ENCODE data around the gene PRRT1B. TPM values are rescaled to one million over a fixed set of nuclear protein-coding genes. Genes with fewer than 3 reads are reported as not detected.

PRRT1B gene
- total and polyA plus RNA-seq, 2 experiments from 2014 or later = 0.24 TPM; not detected in 1

DNA sequence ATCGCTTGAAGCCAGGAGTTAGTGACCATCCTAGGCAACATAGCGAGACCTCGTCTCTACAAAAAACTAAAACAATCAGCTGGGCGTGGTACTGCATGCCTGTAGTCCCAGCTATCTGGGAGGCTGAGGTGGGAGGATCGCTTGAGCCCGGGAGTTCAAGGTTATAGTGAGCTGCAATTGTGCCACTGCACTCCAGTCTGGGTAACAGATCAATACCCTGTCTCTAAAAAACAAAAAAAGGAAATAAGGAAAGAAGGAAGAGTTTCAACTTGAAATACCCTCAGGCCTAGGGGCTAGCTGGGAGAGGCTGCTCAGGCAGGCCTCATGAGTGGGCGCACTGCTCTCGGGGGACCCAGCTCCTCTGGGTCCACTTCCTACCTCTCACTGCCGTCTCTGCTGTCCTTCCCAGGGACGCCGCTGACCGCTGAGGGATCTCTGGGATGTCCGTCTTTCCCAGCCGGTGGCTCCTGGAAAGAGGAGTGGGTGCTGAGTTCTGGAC lies 56.4 kb downstream of the PRRT1B start (continued):
- TF ChIP-seq, protein P1, sequence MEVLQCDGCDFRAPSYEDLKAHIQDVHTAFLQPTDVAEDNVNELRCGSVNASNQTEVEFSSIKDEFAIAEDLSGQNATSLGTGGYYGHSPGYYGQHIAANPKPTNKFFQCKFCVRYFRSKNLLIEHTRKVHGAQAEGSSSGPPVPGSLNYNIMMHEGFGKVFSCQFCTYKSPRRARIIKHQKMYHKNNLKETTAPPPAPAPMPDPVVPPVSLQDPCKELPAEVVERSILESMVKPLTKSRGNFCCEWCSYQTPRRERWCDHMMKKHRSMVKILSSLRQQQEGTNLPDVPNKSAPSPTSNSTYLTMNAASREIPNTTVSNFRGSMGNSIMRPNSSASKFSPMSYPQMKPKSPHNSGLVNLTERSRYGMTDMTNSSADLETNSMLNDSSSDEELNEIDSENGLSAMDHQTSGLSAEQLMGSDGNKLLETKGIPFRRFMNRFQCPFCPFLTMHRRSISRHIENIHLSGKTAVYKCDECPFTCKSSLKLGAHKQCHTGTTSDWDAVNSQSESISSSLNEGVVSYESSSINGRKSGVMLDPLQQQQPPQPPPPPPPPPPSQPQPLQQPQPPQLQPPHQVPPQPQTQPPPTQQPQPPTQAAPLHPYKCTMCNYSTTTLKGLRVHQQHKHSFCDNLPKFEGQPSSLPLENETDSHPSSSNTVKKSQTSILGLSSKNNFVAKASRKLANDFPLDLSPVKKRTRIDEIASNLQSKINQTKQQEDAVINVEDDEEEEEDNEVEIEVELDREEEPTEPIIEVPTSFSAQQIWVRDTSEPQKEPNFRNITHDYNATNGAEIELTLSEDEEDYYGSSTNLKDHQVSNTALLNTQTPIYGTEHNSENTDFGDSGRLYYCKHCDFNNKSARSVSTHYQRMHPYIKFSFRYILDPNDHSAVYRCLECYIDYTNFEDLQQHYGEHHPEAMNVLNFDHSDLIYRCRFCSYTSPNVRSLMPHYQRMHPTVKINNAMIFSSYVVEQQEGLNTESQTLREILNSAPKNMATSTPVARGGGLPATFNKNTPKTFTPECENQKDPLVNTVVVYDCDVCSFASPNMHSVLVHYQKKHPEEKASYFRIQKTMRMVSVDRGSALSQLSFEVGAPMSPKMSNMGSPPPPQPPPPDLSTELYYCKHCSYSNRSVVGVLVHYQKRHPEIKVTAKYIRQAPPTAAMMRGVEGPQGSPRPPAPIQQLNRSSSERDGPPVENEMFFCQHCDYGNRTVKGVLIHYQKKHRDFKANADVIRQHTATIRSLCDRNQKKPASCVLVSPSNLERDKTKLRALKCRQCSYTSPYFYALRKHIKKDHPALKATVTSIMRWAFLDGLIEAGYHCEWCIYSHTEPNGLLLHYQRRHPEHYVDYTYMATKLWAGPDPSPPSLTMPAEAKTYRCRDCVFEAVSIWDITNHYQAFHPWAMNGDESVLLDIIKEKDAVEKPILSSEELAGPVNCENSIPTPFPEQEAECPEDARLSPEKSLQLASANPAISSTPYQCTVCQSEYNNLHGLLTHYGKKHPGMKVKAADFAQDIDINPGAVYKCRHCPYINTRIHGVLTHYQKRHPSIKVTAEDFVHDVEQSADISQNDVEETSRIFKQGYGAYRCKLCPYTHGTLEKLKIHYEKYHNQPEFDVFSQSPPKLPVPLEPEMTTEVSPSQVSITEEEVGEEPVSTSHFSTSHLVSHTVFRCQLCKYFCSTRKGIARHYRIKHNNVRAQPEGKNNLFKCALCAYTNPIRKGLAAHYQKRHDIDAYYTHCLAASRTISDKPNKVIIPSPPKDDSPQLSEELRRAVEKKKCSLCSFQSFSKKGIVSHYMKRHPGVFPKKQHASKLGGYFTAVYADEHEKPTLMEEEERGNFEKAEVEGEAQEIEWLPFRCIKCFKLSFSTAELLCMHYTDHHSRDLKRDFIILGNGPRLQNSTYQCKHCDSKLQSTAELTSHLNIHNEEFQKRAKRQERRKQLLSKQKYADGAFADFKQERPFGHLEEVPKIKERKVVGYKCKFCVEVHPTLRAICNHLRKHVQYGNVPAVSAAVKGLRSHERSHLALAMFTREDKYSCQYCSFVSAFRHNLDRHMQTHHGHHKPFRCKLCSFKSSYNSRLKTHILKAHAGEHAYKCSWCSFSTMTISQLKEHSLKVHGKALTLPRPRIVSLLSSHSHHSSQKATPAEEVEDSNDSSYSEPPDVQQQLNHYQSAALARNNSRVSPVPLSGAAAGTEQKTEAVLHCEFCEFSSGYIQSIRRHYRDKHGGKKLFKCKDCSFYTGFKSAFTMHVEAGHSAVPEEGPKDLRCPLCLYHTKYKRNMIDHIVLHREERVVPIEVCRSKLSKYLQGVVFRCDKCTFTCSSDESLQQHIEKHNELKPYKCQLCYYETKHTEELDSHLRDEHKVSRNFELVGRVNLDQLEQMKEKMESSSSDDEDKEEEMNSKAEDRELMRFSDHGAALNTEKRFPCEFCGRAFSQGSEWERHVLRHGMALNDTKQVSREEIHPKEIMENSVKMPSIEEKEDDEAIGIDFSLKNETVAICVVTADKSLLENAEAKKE (CRISPR knock-in tag; IDR thresholded peaks at IDR 0.05) = no peak
- TF ChIP-seq EZH2phosphoT487 (IDR thresholded peaks at IDR 0.05; ENCODE audit: unreplicated experiment) (no peak), NANOG (IDR thresholded peaks at IDR 0.05; ENCODE audit: borderline replicate concordance) (no peak), ZNF331 (CRISPR knock-in tag; IDR thresholded peaks at IDR 0.05; ENCODE audit: low read depth) (no peak)

DNA sequence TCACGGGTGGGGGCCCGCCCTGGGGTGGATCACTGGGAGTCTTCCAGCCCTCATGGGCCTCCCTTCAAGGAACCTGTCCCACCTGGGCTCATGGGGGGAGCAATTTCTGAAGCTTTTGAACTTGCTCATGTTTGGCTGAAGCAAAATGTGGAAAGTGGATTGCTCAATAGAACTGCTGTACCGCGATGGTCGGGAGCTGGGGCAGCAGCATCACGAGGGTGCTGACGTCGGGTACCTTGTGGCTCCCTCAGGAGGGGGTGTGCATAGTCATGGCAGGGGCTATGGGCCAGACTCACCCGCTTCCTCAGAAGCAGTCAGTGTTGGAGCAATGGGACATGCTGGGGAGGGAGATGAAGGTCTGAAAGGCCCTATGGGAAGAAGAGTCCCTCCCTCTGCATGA lies 57.9 kb downstream of the PRRT1B start:
- peaks cover 9% of the 10 kb centered on the region for H3K36me3 Mint-ChIP-seq (ENCODE audit: low read depth)
- no peaks in the 10 kb centered on the region for H3K9me3 Mint-ChIP-seq
- no peak overlapping the region for H3K27ac Mint-ChIP-seq
- no peak for TF ChIP-seq STAT1 (IDR thresholded peaks at IDR 0.05; ENCODE audit: unreplicated experiment)
- TF ChIP-seq JUNB (IDR thresholded peaks at IDR 0.05; ENCODE audit: unreplicated experiment) = no peak
- TF ChIP-seq, protein P2, sequence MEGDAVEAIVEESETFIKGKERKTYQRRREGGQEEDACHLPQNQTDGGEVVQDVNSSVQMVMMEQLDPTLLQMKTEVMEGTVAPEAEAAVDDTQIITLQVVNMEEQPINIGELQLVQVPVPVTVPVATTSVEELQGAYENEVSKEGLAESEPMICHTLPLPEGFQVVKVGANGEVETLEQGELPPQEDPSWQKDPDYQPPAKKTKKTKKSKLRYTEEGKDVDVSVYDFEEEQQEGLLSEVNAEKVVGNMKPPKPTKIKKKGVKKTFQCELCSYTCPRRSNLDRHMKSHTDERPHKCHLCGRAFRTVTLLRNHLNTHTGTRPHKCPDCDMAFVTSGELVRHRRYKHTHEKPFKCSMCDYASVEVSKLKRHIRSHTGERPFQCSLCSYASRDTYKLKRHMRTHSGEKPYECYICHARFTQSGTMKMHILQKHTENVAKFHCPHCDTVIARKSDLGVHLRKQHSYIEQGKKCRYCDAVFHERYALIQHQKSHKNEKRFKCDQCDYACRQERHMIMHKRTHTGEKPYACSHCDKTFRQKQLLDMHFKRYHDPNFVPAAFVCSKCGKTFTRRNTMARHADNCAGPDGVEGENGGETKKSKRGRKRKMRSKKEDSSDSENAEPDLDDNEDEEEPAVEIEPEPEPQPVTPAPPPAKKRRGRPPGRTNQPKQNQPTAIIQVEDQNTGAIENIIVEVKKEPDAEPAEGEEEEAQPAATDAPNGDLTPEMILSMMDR (conservative IDR thresholded peaks at IDR 0.05; ENCODE audit: low read depth in 2 of 2) = no peak
- TF ChIP-seq POLR2AphosphoS5 (IDR thresholded peaks at IDR 0.05; ENCODE audit: low read depth) = no peak
- no peak for TF ChIP-seq ZNF114 (CRISPR knock-in tag; IDR thresholded peaks at IDR 0.05)
- TF ChIP-seq CREB1 (CRISPR knock-in tag; IDR thresholded peaks at IDR 0.05; ENCODE audit: low read depth) = no peak
- TF ChIP-seq ZNF331 (CRISPR knock-in tag; IDR thresholded peaks at IDR 0.05; ENCODE audit: low read depth) = no peak
- no peak for TF ChIP-seq NANOG (IDR thresholded peaks at IDR 0.05; ENCODE audit: borderline replicate concordance)
- TF ChIP-seq EZH2 (IDR thresholded peaks at IDR 0.05; ENCODE audit: low read depth, unreplicated experiment) = no peak

More for the DNA sequence above, 57.9 kb downstream of the PRRT1B start:
- Histone ChIP-seq H3K4me3 (no peak overlapping the region), H3K4me1 (ENCODE audit: insufficient read depth) (peaks cover 6% of the 10 kb centered on the region), H3K79me2 (replicated peaks; ENCODE audit: insufficient read depth) (no peaks in the 10 kb centered on the region), H4K20me1 (replicated peaks; ENCODE audit: insufficient read depth) (no peaks in the 10 kb centered on the region), H3K9me2 (ENCODE audit: insufficient read depth) (no peaks in the 10 kb centered on the region), H3K36me3 (ENCODE audit: insufficient read depth) (no peaks in the 10 kb centered on the region; the same call in 1 of the 2 replicates), H3K27me3 (ENCODE audit: insufficient read depth) (no peaks in the 10 kb centered on the region), H3K27ac (ENCODE audit: low read depth) (no peak overlapping the region), H2AFZ (no peak overlapping the region), H3K4me2 (no peak overlapping the region), H3F3A (replicated peaks; ENCODE audit: low read depth) (peaks cover 2% of the 10 kb centered on the region; the same call in 1 of the 2 replicates)
- ATAC-seq (no peak), DNase-seq (ENCODE audit: low spot score) (no peak)
- Mint-ChIP-seq H3K27me3 (ENCODE audit: insufficient read depth, low read depth, poor library complexity) (peaks cover 15% of the 10 kb centered on the region), H3K4me1 (peaks cover 23% of the 10 kb centered on the region), H3K4me3 (no peak overlapping the region)

All from GM23338 (cell line).